Stomach (tissue), 9 donors: ENCODE measurements around the gene LARGE1. TPM values are rescaled to one million over a fixed set of nuclear protein-coding genes. Genes with fewer than 3 reads are reported as not detected.

ENCODE experiments used
- DNase-seq, 2 donors: peaks; one replicate each; pipeline versions ENCODE4 v3.0.0 to v3.0.0-alpha.2; 2013 to 2019
- H3K27ac ChIP-seq, 5 donors: fragments of 200-600 bp in 4 of 5; sonication (generic) in 4 of 5; one replicate each; pipeline ENCODE4 v1.5.1; 2013 to 2019; ENCODE audit warnings: mild to moderate bottlenecking in 1 of 5, moderate library complexity in 1 of 5
- H3K27me3 ChIP-seq, 3 donors: fragments of 200-600 bp; sonication (generic); one replicate each; pipeline ENCODE4 v1.5.1; 2017 to 2019; ENCODE audit warnings: mixed run types in 1 of 3
- H3K36me3 ChIP-seq, 4 donors: fragments of 200-600 bp; sonication (generic); 1 replicate in 3 of 4; 2 replicates in 1 of 4; pipeline ENCODE4 v1.5.1; 2016 to 2019
- H3K4me1 ChIP-seq, 4 donors: fragments of 200-600 bp; sonication (generic); one replicate each; pipeline ENCODE4 v1.5.1; 2016 to 2019
- H3K4me3 ChIP-seq, 4 donors: fragments of 200-600 bp; sonication (generic) in 3 of 4; one replicate each; pipeline ENCODE4 v1.5.1; 2016 to 2019; ENCODE audit warnings: mild to moderate bottlenecking in 1 of 4
- H3K9me3 ChIP-seq, 4 donors: fragments of 200-600 bp; sonication (generic); one replicate each; pipeline ENCODE4 v1.5.1; 2016 to 2019
- CTCF ChIP-seq, 7 experiments: fragments of 450-650 bp in 4 of 7; fragments of 200-600 bp in 3 of 7; sonication (generic) in 3 of 7; IDR thresholded peaks; one replicate each; pipeline ENCODE4 v1.5.1; 2016 to 2019; ENCODE audit warnings: antibody characterized with exemption in 7 of 7, control low read depth in 2 of 7, mild to moderate bottlenecking in 1 of 7
- EP300 ChIP-seq: sonication (generic); formaldehyde crosslinking; IDR thresholded peaks from one replicate; pipeline ENCODE4 v1.6.1; 2017; ENCODE audit warnings: antibody characterized with exemption
- POLR2A ChIP-seq, 4 donors: fragments of 450-650 bp; IDR thresholded peaks; one replicate each; pipeline ENCODE4 v1.6.1; 2016; ENCODE audit warnings: antibody characterized with exemption in 4 of 4, control low read depth in 2 of 4, mild to moderate bottlenecking in 1 of 4, moderate library complexity in 1 of 4
- POLR2AphosphoS5 ChIP-seq, 3 donors: sonication (generic); formaldehyde crosslinking; IDR thresholded peaks; one replicate each; pipeline ENCODE4 v1.6.1; 2016; ENCODE audit warnings: antibody characterized with exemption in 3 of 3
- whole genome bisulfite sequencing, 5 donors: extraction: QIAGEN DNeasy Blood & Tissue Kit in 3 of 5; methylation state at CpG; one replicate each; pipeline versions ENCODE4 v1.1.5 to v1.1.7; 2013 to 2018; 5-methylcytosine and 5-hydroxymethylcytosine counted together
- intact Hi-C: fragments of 100-400 bp; cut with DNase I; formaldehyde crosslinking; loops from one replicate; pipeline ENCODE4 v1.15.1; 2023; ENCODE audit warnings: low total_unique reads
- polyA plus RNA-seq, 3 donors: library from polyadenylated mRNA; stranded (reverse); fragments of 200-250 nt; gene quantifications; one replicate each; pipeline ENCODE4 v1.2.3, GENCODE V29; 2013
- total RNA-seq, 5 donors: library from RNA; depleted of rRNA; stranded (reverse); fragments of >200 nt; gene quantifications; one replicate each; pipeline versions ENCODE4 v1.1.0 to v1.2.3, GENCODE V29; 2014 to 2016
- donor health status: healthy with polysubstance abuse.
- donor health status: Bipolar disorder and iron deficiency.
- donor health status: healthy.

The LARGE1 gene
- total and polyA plus RNA-seq, 8 donors: 3.5 to 110 (median 51.6) TPM

DNA sequence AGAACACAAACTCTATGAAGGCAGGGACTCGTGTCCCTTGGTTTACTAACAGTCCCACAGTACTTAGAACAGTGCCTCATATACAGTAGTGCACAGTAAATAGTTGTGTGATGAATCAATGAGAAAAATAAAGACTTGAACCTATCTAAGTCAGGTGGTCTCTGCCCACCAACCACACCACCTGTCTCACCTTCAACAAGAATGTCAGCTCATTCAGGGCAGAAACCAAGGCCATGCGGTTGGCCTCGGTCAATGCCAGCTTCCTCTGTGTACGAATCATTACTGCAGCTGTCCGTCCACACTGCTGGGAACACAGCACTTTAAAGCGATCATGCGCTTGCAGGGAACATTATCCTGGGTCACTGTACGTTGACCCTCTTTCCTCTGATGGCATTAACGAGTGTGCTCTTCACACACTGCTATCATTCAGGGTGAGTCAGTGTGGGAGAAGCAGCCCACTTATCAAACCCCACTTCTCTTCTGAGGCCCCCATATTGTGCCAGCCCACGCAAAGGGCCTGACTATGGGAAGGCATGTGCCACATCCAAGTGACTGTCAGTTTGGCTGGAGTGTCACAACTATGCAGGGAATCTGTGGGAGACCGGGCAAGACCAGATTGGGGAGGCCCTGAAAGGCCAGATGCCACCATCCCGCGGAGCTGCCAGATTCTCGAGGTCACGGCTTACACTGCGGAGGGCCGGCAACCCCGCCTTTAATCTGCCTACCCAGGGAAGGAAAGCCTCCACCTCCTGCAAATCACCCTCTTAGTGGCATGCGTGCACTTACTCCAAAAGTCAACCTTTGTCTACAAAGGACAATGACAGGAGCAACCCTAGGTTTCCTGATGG lies 36.1 kb downstream of the LARGE1 start:
- H3K4me3 ChIP-seq: no peak overlapping the region
- H3K36me3 ChIP-seq: no peaks in the 10 kb centered on the region
- no peaks in the 10 kb centered on the region for H3K9me3 ChIP-seq
- no peaks in the 10 kb centered on the region for H3K27me3 ChIP-seq
- TF ChIP-seq POLR2AphosphoS5 (IDR thresholded peaks at IDR 0.05): no peak
- no peak for TF ChIP-seq POLR2A (IDR thresholded peaks at IDR 0.05)
- no peak for TF ChIP-seq EP300
- TF ChIP-seq CTCF (IDR thresholded peaks at IDR 0.05): no peak
- no peak for DNase-seq
- no peak overlapping the region for H3K27ac ChIP-seq
- WGBS, 5 donors: 87 to 95% (median 88%) methylated on average over 18 to 19 of the region's 19 CpGs
- intact Hi-C loops: no loop called here
- H3K4me1 ChIP-seq: peaks cover 0 to 29% (median 14%) of the 10 kb centered on the region in 4 donors

DNA sequence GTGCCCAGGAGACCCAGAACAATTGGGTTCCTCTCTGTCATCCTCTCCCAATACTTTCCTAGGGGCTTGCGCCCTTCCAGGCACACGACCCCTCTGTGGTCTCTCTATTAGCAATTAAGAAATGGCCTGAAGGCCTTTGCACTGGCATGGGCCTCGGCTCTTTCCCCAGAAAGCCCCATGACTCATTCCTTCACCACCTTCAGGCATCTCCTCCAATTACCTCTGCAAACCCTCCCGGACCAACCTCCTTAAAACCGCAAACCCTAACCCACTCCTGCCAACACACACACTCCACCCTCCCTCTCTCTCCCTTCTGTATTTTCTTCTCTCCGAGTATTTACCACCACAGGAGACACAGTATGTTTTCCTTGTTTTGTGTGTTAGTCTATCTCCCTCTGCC lies 36.7 kb downstream of the LARGE1 start:
- WGBS, 5 donors: 60 to 78% (median 68%) methylated on average over 6 of the region's 6 CpGs
- intact Hi-C loops: no loop called here
- Histone ChIP-seq H3K4me1 (peaks cover 0 to 29% (median 13%) of the 10 kb centered on the region in 4 donors), H3K9me3 (no peaks in the 10 kb centered on the region), H3K27ac (no peak overlapping the region), H3K27me3 (no peaks in the 10 kb centered on the region), H3K4me3 (no peak overlapping the region), H3K36me3 (no peaks in the 10 kb centered on the region)
- DNase-seq: no peak
- no peak for TF ChIP-seq CTCF (IDR thresholded peaks at IDR 0.05)
- no peak for TF ChIP-seq POLR2AphosphoS5 (IDR thresholded peaks at IDR 0.05)
- no peak for TF ChIP-seq POLR2A (IDR thresholded peaks at IDR 0.05)
- TF ChIP-seq EP300: no peak

GRCh38 chr22:33882991-33883390 lies 37.3 kb downstream of the LARGE1 start:
- intact Hi-C loops: no loop called here
- H3K9me3 ChIP-seq: no peaks in the 10 kb centered on the region
- H3K4me1 ChIP-seq: peaks cover 0 to 29% (median 13%) of the 10 kb centered on the region in 4 donors
- H3K27ac ChIP-seq: no peak overlapping the region
- no peak for DNase-seq
- WGBS, 5 donors: 76 to 95% (median 92%) methylated on average over 6 of the region's 6 CpGs
- H3K36me3 ChIP-seq: no peaks in the 10 kb centered on the region
- H3K27me3 ChIP-seq: no peaks in the 10 kb centered on the region
- H3K4me3 ChIP-seq: no peak overlapping the region
- TF ChIP-seq POLR2AphosphoS5 (IDR thresholded peaks at IDR 0.05): no peak
- TF ChIP-seq POLR2A (IDR thresholded peaks at IDR 0.05): no peak
- TF ChIP-seq CTCF (IDR thresholded peaks at IDR 0.05): no peak
- no peak for TF ChIP-seq EP300

GRCh38 chr22:33880986-33881385 lies 39.3 kb downstream of the LARGE1 start:
- intact Hi-C loops: no loop called here
- WGBS, 5 donors: 88 to 96% (median 94%) methylated on average over 11 of the region's 11 CpGs
- TF ChIP-seq EP300 (no peak), POLR2A (IDR thresholded peaks at IDR 0.05) (no peak), CTCF (IDR thresholded peaks at IDR 0.05) (no peak), POLR2AphosphoS5 (IDR thresholded peaks at IDR 0.05) (no peak)

More at GRCh38 chr22:33880986-33881385, 39.3 kb downstream of the LARGE1 start:
- H3K27ac ChIP-seq: no peak overlapping the region
- H3K27me3 ChIP-seq: no peaks in the 10 kb centered on the region
- H3K4me1 ChIP-seq: peaks cover 0 to 28% (median 11%) of the 10 kb centered on the region in 4 donors
- H3K36me3 ChIP-seq: no peaks in the 10 kb centered on the region
- H3K9me3 ChIP-seq: no peaks in the 10 kb centered on the region
- H3K4me3 ChIP-seq: no peak overlapping the region
- no peak for DNase-seq
